Measurements from ENCODE around the gene STIM1.

DNA sequence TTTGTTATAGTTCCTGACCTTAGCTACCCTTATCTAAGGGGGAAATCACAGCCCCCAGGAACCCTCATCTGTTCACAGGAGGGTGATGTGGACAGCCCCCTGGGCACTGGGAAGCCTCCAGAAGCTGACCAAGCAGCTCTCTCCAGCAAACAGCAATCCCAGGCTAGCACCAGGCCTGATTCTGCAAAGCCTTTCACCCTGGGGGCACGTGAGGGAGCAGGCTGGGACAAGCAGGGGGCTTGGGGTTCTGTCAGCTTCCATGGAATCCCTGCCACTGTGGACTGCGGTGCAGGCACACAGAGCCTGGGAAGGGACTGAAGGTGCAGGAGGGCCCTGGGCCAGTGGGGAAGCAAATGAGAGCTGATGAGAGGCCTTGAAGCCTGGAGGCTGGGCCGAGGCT is 45.0 kb upstream of the STIM1 start:
- TF ChIP-seq, protein P1, sequence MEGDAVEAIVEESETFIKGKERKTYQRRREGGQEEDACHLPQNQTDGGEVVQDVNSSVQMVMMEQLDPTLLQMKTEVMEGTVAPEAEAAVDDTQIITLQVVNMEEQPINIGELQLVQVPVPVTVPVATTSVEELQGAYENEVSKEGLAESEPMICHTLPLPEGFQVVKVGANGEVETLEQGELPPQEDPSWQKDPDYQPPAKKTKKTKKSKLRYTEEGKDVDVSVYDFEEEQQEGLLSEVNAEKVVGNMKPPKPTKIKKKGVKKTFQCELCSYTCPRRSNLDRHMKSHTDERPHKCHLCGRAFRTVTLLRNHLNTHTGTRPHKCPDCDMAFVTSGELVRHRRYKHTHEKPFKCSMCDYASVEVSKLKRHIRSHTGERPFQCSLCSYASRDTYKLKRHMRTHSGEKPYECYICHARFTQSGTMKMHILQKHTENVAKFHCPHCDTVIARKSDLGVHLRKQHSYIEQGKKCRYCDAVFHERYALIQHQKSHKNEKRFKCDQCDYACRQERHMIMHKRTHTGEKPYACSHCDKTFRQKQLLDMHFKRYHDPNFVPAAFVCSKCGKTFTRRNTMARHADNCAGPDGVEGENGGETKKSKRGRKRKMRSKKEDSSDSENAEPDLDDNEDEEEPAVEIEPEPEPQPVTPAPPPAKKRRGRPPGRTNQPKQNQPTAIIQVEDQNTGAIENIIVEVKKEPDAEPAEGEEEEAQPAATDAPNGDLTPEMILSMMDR (IDR thresholded peaks at IDR 0.05), result no peak
- TF ChIP-seq EP300 (IDR thresholded peaks at IDR 0.05) (no peak), POLR2AphosphoS5 (IDR thresholded peaks at IDR 0.05) (no peak)

All from esophagus muscularis mucosa (tissue), 4 donors.